T-helper 22 cell (primary cell): ENCODE data around the gene LRRC59.
"Not testable (repeated sequence)": the region's sequence is repeated elsewhere in the genome, so short reads cannot be mapped to it uniquely, and the experiment has no call there.

ENCODE experiments used
- DNase-seq: peaks from one replicate; pipeline ENCODE4 v3.0.0-alpha.2; 2020; ENCODE audit warnings: low read depth

Gene LRRC59

GRCh38 chr17:50424996-50425681 is 27.8 kb upstream of the LRRC59 start:
- no peak for DNase-seq

GRCh38 chr17:50424246-50424995 is 27.1 kb upstream of the LRRC59 start:
- DNase-seq: no peak

- DNase-seq: no peak
Measured at GRCh38 chr17:50423553-50424159, 26.3 kb upstream of the LRRC59 start.

GRCh38 chr17:50422738-50423137 is 25.4 kb upstream of the LRRC59 start:
- DNase-seq: no peak

- no peak for DNase-seq
Measured at GRCh38 chr17:50421308-50422051, 24.2 kb upstream of the LRRC59 start.

GRCh38 chr17:50420419-50421112 is 23.2 kb upstream of the LRRC59 start:
- no peak for DNase-seq

GRCh38 chr17:50419577-50419976 is 22.3 kb upstream of the LRRC59 start:
- not testable (repeated sequence) for DNase-seq

- no peak for DNase-seq
Measured at GRCh38 chr17:50414808-50415207, 17.5 kb upstream of the LRRC59 start.

- no peak for DNase-seq
Measured at GRCh38 chr17:50412188-50412732, 14.9 kb upstream of the LRRC59 start.

GRCh38 chr17:50407921-50408320 is 10.6 kb upstream of the LRRC59 start:
- DNase-seq: no peak

GRCh38 chr17:50406578-50406977 is 9.3 kb upstream of the LRRC59 start:
- DNase-seq: no peak

- not testable (repeated sequence) for DNase-seq
Measured at GRCh38 chr17:50405351-50405750, 8.0 kb upstream of the LRRC59 start.

- DNase-seq: not testable (repeated sequence)
Measured at GRCh38 chr17:50399591-50399990, 2.3 kb upstream of the LRRC59 start.

GRCh38 chr17:50398672-50399071 is 1.3 kb upstream of the LRRC59 start:
- not testable (repeated sequence) for DNase-seq

GRCh38 chr17:50397919-50398285 is 579 bp upstream of the LRRC59 start:
- no peak for DNase-seq

- no peak for DNase-seq
Measured at GRCh38 chr17:50396261-50397110, 837 bp downstream of the LRRC59 start.

GRCh38 chr17:50394711-50395110 is 2.6 kb downstream of the LRRC59 start:
- DNase-seq: no peak

GRCh38 chr17:50393700-50394099 is 3.6 kb downstream of the LRRC59 start:
- DNase-seq: no peak

GRCh38 chr17:50392621-50393020 is 4.7 kb downstream of the LRRC59 start:
- no peak for DNase-seq

- no peak for DNase-seq
Measured at GRCh38 chr17:50389534-50389933, 7.8 kb downstream of the LRRC59 start.

GRCh38 chr17:50388728-50389127 is 8.6 kb downstream of the LRRC59 start:
- DNase-seq: no peak
